GM12891 (cell line): ENCODE results near the gene KRT86.

Experiments
- PAX5 ChIP-seq: IDR thresholded peaks from 2 replicates; pipeline ENCODE4 v1.6.1; 2011; ENCODE audit warnings: low read length, moderate library complexity, mild to moderate bottlenecking; ENCODE audit not compliant: insufficient read depth, severe bottlenecking
- POLR2A ChIP-seq: IDR thresholded peaks from 2 replicates; pipeline ENCODE4 v1.6.1; 2011; ENCODE audit warnings: low read depth, low read length, control low read depth
- POLR2AphosphoS5 ChIP-seq: IDR thresholded peaks from 2 replicates; pipeline ENCODE4 v1.6.1; 2011; ENCODE audit warnings: low read depth, low read length, control low read depth
- POU2F2 ChIP-seq: IDR thresholded peaks from 2 replicates; pipeline ENCODE4 v1.6.1; 2011; ENCODE audit warnings: low read depth, mild to moderate bottlenecking, control low read depth, low read length, moderate library complexity
- SPI1 ChIP-seq: IDR thresholded peaks from 2 replicates; pipeline ENCODE4 v1.6.1; 2011; ENCODE audit warnings: low read depth, low read length, control low read depth
- TAF1 ChIP-seq: IDR thresholded peaks from 2 replicates; pipeline ENCODE4 v1.6.1; 2011; ENCODE audit warnings: low read depth, low read length, control low read depth

- TF ChIP-seq TAF1: no peak
- TF ChIP-seq POLR2A: no peak
- no peak for TF ChIP-seq POLR2AphosphoS5
- no peak for TF ChIP-seq SPI1
- TF ChIP-seq PAX5: no peak
- TF ChIP-seq POU2F2: no peak
Observed at GRCh38 chr12:52353766-52354165, 79.3 kb downstream of the KRT86 start.
